NCI-H748 (cell line): Measurements from ENCODE around the gene ORM1.

Source experiments
- DNase-seq: peaks from one replicate; lab custom pipeline; 2025; ENCODE audit not compliant: unreplicated experiment; lab: John Stamatoyannopoulos, UW

The ORM1 gene

DNA sequence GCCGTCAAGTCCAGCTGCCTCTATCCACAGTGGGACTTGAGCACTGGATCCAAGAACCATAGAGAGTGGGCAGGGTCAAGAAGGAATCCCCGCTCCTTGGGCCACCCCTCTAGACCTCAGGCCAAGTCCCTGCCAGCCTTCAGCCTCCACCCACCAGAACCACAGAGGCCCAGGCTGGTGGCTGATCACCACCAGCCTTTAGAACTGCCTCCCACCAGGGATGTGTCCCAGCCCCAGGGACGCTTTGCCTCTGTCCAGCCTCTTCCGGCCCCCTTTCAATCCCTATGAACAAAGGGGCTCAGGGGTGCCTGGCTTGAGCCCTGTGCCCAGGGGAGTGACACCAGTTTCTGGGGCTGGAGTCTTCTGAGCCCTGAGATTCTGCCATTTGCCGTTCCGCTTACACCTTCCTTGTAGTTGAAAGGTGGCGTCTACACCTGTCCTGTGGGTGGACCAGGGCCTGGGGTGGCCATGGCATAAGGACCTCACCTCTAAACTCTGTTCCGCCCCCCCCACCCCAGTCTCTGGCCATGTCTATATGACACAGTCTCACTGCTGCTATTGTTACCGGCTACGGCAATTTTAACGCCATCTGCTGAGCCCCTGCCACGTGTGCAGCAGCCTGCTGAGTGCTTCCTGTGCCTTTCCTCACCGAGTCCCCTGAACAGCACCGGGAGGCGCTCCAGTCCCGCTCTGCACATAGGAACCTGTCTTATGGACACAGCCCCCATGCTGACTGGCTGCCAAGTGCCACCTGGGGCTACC is 35.7 kb upstream of the ORM1 start:
- DNase-seq = peak; percentile 65

DNA sequence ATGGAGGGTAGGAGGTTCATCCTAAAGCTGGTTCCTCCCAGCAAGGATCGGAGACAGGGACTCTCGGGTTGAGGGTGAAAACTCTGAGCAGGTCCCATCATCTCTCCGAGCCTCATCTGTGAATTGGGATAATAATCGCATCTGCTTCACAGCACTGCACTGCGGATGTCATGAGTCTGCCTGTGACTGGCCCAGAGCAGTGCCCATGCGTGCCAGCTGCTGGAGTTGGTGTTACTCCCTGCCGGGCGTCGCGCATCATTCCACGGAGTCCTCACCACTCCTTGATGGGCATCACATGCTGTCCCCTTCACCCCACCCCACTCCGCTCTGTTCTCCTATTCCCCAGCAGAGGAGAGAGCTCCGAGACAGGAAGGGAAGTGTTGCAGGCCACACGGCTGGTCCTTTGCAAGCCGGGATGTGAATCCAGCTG is 35.1 kb upstream of the ORM1 start:
- DNase-seq = no peak

DNA sequence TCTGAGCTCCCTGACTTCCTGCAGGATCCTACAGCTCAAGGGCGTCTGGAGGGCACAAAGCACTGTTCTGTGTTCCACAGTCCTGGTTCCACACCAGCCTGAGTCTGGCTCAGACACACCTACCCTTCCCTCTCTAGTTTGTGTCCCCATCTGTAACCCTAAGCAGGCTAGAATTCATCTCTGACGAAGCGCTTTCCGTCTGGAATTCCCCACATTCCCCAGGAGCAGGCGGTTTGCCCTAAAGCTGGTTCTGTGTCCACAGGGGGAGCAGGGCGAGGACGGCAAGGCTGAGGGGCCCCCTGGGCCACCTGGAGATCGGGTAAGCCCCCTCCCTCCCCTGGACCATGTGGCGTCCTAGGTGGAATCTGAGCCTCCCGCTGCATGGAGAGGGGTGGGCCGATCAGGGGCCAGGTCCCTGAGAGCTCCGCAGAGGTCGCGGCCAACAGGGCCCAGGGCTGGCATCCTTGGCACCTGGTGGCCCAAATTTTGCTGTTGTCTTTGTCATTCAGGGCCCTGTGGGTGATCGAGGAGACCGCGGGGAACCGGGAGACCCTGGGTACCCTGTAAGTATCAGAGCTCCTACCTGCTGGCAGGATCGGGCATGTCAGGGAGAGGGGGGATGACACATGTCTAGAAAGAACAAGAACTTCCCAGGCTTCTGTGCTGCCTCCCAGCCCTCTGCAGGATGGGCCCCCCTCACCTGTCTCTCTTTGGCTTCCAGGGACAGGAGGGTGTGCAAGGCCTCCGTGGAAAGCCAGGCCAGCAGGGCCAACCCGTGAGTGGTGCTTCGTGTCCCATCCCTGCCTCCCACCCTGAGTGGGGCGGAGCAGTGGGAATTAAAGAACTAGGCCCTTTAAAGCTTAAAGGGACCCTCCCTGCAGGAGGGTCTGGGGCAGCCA is 34.5 kb upstream of the ORM1 start:
- DNase-seq = no peak

DNA sequence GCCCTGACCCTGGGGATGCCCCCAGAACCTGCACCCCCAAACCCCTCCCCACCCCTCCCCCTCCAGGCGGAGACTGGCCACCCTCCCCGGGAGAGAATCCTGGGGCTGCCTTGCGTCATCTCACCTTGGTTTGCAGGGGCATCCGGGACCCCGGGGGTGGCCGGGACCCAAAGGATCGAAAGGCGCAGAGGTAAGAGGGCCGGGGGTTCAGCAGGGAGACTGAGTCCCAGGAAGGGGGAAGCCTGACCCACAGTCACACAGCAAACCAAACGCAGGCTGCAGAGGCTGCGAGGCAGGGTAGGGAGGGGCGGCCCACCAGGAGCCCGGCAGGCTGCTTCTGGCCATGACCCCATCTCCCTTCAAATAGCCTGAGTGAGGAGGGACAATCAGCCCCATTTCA is 33.8 kb upstream of the ORM1 start:
- DNase-seq = no peak

DNA sequence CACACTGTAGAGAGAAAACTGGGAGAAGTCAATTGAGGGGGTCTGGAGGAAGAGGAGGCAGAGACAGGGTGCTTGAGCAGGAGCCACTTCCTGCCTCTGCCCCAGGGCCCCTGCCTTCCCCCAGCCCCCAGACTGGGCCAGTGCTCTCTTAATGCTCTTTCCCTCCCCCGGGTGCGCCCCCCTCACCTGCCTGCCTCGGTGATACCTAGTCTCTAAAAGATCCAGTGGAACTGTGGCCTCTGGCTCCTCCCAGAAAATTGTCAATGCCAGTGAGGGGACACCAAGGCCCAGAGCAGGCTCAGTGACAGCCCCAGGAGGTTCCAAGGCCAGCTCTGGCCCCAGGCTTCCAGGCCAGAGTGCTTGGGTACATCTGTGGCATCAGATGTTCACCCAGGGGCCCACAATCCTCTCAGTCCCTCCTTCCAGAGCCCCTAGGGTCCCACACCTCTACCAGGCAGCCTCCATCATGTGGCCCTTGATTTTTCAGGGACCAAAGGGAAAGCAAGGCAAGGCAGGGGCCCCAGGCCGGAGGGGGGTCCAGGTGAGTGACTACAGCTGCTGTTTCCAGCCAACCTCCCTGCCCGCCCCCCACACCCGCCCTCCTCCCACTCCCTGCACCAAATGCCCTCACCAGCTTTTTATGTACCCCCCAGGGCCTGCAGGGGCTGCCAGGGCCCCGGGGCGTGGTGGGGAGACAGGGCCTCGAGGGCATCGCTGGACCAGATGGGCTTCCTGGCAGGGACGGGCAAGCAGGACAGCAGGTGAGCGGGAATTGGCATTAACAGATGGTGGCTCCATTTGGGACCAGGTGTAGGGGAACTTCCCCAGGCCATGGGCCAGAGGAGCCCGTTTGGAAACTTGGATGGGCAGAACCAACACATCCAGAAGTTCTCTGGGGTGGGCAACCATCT is 33.1 kb upstream of the ORM1 start:
- no peak for DNase-seq

DNA sequence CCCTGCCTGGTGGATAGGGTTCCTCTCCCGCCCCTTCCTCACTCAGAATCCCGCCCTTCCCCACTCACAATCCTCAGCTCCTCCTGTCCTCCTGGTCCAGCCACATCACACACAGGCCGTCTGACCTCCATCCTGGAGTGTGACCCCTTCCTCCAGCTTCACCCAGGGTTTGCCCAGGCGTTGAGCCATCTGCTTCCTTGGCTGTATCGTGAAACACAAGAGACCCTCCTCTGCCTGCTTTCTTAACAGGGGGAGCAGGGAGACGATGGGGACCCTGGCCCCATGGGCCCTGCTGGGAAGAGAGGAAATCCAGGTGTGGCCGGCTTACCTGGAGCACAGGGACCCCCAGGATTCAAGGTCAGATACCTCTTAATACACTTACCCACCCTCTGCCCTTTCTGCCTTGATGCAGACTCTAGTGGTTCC is 32.3 kb upstream of the ORM1 start:
- no peak for DNase-seq

DNA sequence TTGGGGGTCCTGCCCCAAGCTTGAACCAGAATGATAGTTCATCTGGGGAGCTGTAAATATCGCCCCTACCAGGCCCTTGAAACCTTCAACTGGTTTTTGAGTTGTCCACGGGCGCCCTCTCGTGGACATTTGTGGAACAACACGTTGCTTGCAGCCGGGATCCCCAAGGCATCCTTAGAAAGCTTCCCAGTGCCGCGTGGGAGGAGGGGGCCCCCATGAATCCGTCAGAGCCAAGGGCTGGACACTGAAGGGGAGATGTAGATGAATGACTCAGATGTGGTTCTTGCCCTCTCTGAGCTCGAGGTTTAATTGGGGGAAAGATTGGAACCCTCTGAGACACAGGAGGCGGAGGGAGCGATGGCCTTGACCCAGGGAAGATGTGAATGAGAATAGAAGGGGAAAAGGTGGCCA is 31.8 kb upstream of the ORM1 start:
- DNase-seq = peak; percentile 58

DNA sequence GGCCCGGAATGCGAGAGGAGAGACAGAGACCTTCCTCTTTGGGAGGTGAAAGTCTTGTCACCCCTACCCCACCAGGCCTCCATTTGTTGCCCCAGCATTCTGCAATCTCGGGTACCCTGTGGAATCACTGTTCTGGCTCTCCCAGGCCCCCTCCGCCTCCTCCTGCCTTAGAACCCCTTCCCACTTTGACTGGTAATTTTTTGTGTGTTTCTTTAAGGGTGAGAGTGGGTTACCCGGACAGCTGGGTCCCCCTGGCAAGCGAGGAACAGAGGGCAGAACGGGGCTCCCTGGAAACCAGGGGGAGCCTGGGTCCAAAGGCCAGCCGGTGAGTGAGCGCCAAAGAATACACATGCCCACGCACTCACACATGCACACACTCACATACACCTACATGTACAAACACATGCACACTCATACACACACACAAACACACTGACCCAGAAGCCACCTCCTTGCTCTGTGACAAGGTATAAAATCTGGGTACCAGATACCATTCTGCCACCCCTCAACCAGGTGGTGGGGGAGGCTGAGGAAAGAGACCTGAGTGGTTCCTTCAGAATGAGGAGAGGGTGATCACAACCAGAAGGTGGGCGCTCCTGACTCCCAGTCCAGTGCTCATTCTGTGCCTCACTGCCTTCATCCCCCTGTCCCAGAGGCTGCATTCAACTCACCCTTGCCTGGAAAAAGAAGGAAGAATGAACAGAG is 30.9 kb upstream of the ORM1 start:
- DNase-seq = no peak

DNA sequence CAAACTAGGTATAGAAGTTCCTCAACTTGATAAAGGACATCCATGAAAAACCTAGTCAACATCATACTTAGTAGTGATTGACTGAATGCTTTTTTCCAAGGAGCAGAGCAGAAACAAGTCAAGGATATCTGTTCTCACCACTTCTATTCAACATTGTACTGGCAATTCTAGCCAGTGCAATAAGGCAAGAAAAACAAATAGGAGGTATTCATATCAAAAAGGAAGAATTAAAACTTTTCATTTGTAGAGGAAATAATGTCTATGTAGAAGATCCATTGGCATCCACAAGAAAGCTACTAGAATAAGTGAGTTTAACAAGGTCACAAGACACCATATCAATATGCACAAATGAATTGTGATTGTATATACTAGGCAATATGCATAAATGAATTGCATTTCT is 28.2 kb upstream of the ORM1 start:
- DNase-seq = no peak

DNA sequence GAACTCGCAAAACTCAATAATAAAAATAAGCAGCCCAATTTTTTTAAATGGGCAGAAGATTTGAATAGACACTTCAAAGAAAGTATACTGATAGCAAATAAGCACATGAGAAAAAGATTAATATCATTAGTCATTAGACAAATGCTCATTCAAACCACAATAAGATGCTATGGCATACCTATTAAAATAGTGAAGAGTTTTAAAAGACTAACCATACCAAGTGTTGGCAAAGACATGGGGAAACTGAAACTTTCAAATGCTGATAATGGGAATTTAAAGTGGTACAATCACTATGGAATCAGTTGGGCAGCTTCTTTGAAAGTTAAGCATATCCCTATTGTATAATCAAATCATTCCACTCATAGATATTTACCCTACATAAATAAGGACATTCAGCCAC is 26.6 kb upstream of the ORM1 start:
- DNase-seq = no peak

DNA sequence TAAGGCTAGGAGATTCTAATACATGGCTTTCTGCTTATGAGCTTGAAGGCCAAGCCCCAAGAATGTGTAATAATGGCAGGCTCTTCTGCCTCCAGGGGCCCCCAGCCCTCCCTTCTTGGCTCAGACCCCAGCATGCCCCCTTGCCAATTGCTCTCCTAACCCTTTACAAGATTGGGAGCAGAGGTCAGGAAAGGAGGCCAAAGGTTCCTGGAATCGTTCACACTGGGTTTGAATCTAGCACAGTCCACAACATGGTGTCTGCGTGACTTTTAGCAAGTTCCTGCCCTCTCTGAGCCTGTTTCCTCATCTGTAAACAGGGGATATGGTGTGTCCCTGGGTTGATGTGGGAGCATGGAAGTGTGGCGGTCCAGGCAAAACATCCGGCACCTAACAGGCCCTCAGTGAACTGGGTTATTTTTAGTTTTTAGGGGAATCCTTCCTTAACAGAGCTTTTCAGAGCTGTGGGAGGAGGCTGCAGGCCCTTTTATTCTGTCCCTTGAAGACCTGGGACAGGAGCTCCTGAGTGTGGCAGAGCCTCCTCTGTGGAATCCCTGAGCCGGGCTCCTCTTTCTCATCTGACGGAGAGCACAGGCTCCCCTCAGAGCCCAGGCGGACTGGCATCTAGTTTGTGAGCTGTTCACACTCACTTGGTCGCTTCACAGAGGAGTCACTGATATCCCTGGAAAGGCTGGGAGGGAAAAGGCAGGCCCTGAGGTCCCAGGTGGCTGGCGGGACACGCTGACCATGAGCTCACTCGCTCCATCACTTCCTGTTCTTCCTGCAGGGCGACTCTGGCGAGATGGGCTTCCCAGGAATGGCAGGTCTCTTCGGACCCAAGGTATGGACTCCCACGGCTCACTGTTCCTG is 23.4 kb upstream of the ORM1 start:
- DNase-seq = no peak

DNA sequence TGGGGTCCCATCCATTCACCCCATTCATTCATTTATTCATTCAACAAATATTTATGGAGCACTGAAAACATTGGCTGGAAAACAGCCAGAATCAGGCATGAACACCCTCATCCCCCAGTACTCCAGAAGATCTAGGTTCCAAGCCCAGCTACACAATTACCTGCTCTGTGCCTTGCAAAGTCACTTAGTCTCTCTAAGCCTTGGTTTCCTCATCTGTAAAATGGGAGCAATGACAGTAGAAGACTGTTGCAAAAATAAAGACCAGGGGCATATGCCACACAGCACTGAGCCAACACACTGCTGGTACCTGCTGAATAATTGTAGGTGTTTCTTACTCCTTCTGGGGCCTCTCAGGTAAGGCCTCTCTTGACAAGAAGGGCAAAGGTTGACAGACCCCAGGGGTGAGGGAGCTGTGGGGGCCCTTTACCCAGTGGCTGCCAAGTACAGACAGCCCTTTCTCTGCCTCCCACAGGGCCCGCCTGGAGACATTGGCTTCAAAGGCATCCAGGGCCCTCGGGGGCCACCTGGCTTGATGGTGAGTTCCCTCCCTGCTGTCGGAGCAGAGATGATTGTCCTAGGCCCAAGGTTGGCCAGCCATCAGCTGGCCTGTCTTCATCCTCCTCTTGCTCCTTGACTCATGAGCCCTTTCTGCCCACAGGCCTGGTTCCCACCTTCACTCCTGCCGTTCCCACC is 22.6 kb upstream of the ORM1 start:
- DNase-seq = no peak

DNA sequence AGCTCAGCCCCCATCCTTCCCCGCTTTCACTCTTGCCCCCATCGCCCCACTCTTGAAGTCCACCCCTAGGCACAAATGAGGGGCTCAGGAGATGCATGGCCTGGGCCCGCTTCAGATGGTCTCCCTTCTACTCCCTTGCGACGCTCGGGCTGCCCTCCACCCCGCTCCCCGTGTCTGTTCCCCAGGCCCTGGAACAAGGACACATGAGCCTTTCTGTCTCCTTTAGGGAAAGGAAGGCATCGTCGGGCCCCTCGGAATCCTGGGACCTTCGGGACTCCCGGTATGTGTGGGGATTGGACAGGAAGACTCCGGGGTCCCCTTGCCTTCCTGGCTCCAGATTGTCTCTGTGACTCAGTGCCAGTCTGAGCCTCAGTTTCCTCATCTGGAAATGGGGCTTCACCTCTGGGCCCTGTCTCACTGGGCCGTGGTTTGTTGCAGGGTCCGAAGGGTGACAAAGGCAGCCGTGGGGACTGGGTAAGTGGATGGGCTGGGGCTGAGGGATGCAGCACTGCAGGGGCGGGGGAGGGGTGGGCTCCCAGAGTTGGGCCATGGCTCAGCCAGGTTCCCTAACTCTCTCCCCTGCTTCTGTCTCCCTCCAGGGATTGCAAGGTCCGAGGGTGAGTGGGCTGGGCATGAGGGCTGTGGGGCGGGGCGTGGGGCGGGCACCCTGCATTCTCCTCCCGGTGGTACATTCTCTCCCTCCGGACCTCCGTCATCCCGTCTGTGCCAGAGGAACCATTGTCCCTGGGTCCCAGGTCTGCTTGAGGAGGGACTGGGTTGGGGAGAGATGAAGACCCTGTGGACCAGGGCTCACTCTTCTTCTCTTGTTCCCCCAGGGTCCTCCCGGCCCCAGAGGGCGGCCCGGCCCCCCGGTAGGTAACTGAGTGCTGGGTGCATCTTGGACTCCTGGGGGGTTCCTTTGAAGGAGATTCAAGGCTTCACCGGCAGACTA is 21.8 kb upstream of the ORM1 start:
- DNase-seq = no peak

DNA sequence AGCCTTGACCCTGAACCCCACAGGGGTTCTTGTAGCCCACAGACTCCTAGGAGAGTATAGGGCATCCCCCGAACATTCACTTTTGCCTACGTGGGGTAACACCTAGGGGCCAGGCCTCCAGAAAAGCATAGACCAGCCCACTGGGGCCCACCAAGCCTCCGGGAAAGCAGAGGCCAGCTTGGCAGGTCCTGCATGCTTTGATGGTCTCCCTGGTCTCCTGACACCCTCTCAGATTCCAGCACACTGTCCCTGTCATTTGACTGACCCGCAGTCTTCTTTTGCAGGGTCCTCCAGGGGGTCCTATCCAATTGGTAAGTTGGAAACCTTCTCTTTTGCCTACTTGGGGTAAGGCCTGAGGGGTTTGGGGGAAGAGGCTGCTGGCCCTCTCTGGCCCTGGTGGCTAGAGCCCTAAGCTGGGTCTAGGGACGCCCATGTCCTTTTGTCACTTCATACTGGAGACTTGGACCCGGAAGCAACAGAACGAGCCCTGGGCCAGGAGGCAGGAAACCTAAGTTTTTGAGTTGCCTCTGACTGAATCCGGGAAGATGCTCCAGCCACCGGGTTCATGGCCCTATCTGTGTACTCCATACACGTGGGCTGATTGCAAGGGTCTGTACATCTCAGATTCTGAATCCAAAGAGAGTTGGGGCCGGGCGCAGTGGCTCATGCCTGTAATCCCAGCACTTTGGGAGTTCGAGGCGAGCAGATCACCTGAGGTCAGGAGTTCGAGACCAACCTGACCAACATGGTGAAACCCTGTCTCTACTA is 20.9 kb upstream of the ORM1 start:
- DNase-seq = no peak

DNA sequence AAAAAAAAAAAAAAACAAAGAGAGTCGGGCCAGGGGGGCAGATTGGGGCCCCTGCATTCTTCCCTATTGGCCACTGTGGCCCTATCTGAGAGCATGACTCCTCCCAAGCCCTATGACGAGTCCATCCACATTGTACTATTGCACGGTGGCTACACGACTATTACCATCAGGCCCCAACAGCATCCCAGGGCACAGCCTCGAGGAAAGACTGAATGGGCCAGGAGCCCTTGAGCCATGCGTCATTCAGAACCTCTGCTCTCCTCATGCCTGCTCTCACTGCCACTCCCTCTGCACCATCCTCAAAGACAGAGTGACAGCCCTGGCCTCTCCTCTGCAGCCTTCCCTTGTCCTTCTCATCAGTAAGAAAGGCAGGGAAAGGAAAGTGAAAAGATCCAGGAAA is 20.2 kb upstream of the ORM1 start:
- DNase-seq = no peak

DNA sequence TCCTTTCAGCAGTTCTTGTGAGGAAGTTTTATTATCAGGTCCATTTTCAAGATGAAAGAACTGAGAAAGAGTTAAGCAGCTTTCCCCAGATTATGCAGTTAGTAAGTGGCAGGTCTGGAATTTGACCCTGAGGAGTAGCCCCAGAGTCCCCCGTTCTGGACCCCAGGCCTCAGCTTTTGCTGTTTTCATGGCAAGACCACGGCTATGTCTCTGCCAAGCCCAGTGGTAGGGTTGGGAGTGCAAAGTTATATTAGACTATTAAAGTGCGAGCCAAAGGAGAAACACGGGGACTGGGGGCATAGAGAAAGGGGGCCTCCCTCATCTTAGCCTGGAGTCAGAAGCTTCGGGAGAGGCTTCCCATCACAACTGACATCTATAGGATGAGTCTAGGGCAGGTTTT is 19.3 kb upstream of the ORM1 start:
- no peak for DNase-seq

DNA sequence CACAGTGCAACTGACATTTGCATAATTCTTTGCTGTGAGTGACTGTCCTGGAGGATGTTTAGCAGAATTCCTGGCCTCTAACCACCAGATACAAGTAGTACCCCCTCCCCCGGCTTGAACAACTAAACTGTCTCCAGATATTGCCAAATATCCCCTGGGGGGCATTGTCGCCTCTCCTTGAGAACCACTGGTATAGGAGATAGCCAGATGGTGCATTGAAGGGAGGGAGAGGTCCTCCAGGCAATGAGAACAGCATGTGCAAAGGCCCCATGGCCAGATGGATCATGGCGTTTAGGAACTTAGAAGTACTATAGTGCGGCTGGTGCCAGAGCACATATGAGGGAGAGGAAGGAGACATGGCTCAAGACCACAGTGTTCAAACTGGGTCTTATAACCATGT is 18.9 kb upstream of the ORM1 start:
- no peak for DNase-seq
